Vagina (tissue), 2 donors: ENCODE data around the gene CPN1.

ENCODE experiments used
- CTCF ChIP-seq, 3 experiments: fragments of 450-650 bp in 2 of 3; fragments of 200-600 bp in 1 of 3; sonication (generic) in 1 of 3; IDR thresholded peaks; one replicate each; pipeline ENCODE4 v1.5.1; 2017 to 2019; ENCODE audit warnings: antibody characterized with exemption in 3 of 3, mild to moderate bottlenecking in 2 of 3, moderate library complexity in 2 of 3
- POLR2A ChIP-seq, 2 donors: fragments of 450-650 bp; IDR thresholded peaks; one replicate each; pipeline ENCODE4 v1.6.1; 2017; ENCODE audit warnings: antibody characterized with exemption in 2 of 2, mild to moderate bottlenecking in 2 of 2, moderate library complexity in 2 of 2
- POLR2AphosphoS5 ChIP-seq, 2 donors: sonication (generic); formaldehyde crosslinking; IDR thresholded peaks; one replicate each; pipeline ENCODE4 v1.9.0; 2017; ENCODE audit warnings: antibody characterized with exemption in 2 of 2, mild to moderate bottlenecking in 2 of 2, low read depth in 1 of 2; ENCODE audit not compliant: insufficient read depth in 1 of 2

GRCh38 chr10:100075426-100076220 lies 6.0 kb downstream of the CPN1 start:
- TF ChIP-seq POLR2A (IDR thresholded peaks at IDR 0.05): no peak
- TF ChIP-seq CTCF (IDR thresholded peaks at IDR 0.05): no peak
- no peak for TF ChIP-seq POLR2AphosphoS5 (IDR thresholded peaks at IDR 0.05; ENCODE audit: insufficient read depth in 1 of 2, low read depth in 1 of 2)
